H1 (cell line): ENCODE results near the gene ADPRH. TPM values are rescaled to one million over a fixed set of nuclear protein-coding genes. Genes with fewer than 3 reads are reported as not detected.

Experiments used
- CTCF ChIA-PET: fragments of 300-600 bp; sonication (Branson Sonifier 250); formaldehyde crosslinking; loops from one replicate; lab custom pipeline; 2021; ENCODE audit not compliant: partially characterized antibody; lab: Charles Lee
- POLR2A ChIA-PET: fragments of 300-600 bp; sonication (Branson Sonifier 250); formaldehyde crosslinking; loops from one replicate; lab custom pipeline; 2021; ENCODE audit warnings: inconsistent platforms; ENCODE audit not compliant: partially characterized antibody; lab: Charles Lee
- DNase-seq, 2 experiments: peaks; one replicate each; pipeline versions ENCODE4 v3.0.0 to v3.0.0-alpha.2; 2010 to 2022; ENCODE audit warnings: low spot score in 2 of 2, low read depth in 1 of 2, mixed read lengths in 1 of 2
- FAIRE-seq: peaks from 2 replicates; lab custom pipeline; 2011; peaks lifted over from hg19 to GRCh38; lab: Jason Lieb, UNC
- H2AFZ ChIP-seq: 2 replicates; pipeline ENCODE4 v1.8.1; 2012; ENCODE audit warnings: low read length, inconsistent platforms
- H2AK5ac ChIP-seq: 2 replicates; pipeline ENCODE4 v1.6.1; 2013; ENCODE audit warnings: low read depth, low read length
- H2BK120ac ChIP-seq: replicated peaks from 2 replicates; pipeline ENCODE3; 2013; ENCODE audit warnings: low read depth, low read length, inconsistent platforms
- H2BK12ac ChIP-seq: 2 replicates; pipeline ENCODE4 v1.6.1; 2013; ENCODE audit warnings: low read depth, low read length
- H2BK15ac ChIP-seq: 2 replicates; pipeline ENCODE4 v1.6.1; 2013; ENCODE audit warnings: low read length
- H2BK20ac ChIP-seq: 2 replicates; pipeline ENCODE4 v1.6.1; 2013; ENCODE audit warnings: low read length
- H2BK5ac ChIP-seq: 2 replicates; pipeline ENCODE4 v1.6.1; 2013; ENCODE audit warnings: low read depth, low read length
- H3K14ac ChIP-seq: 2 replicates; pipeline ENCODE4 v1.6.1; 2013; ENCODE audit warnings: inconsistent platforms; ENCODE audit not compliant: insufficient read length
- H3K18ac ChIP-seq: 2 replicates; pipeline ENCODE4 v1.6.1; 2013; ENCODE audit warnings: low read length; ENCODE audit errors: extremely low read depth
- H3K23ac ChIP-seq: 2 replicates; pipeline ENCODE4 v1.6.1; 2013; ENCODE audit warnings: inconsistent platforms; ENCODE audit not compliant: insufficient read length
- H3K23me2 ChIP-seq: 2 replicates; pipeline ENCODE4 v1.6.1; 2013; ENCODE audit warnings: low read depth, low read length
- H3K27ac ChIP-seq: 2 replicates; pipeline ENCODE4 v1.6.1; 2011; ENCODE audit warnings: low read depth, low read length, inconsistent platforms
- H3K27me3 ChIP-seq, 4 experiments: replicated peaks in 1 of 4; 1 replicate in 1 of 4; 2 replicates in 3 of 4; pipeline versions ENCODE4 v1.6.1 to v1.8.1; 2011 to 2013; ENCODE audit warnings: low read length in 3 of 4, mild to moderate bottlenecking in 3 of 4, inconsistent platforms in 2 of 4, mixed read lengths in 2 of 4, moderate library complexity in 1 of 4; ENCODE audit not compliant: control insufficient read depth in 3 of 4, insufficient read depth in 3 of 4; ENCODE audit errors: extremely low read depth in 1 of 4
- H3K36me3 ChIP-seq, 4 experiments: 2 replicates each; pipeline versions ENCODE4 v1.6.1 to v1.8.1; 2011 to 2013; ENCODE audit warnings: mild to moderate bottlenecking in 4 of 4, low read length in 3 of 4, moderate library complexity in 2 of 4, control low read depth in 1 of 4, inconsistent platforms in 1 of 4; ENCODE audit not compliant: insufficient read depth in 4 of 4, control insufficient read depth in 2 of 4
- H3K4ac ChIP-seq: replicated peaks from 2 replicates; pipeline ENCODE3; 2013; ENCODE audit warnings: low read length, low read depth, mixed read lengths, inconsistent platforms; ENCODE audit not compliant: insufficient read length
- H3K4me1 ChIP-seq, 4 experiments: replicated peaks in 1 of 4; 1 replicate in 1 of 4; 2 replicates in 3 of 4; pipeline versions ENCODE4 v1.6.1 to v1.8.1; 2011 to 2013; ENCODE audit warnings: low read length in 3 of 4, inconsistent platforms in 2 of 4, mixed read lengths in 1 of 4; ENCODE audit not compliant: insufficient read depth in 4 of 4, control insufficient read depth in 3 of 4
- H3K4me2 ChIP-seq, 2 experiments: 2 replicates each; pipeline versions ENCODE4 v1.6.1 to v1.8.1; 2011 to 2013; ENCODE audit warnings: low read depth in 2 of 2, low read length in 2 of 2, control low read depth in 1 of 2, inconsistent platforms in 1 of 2, mild to moderate bottlenecking in 1 of 2; ENCODE audit not compliant: insufficient read depth in 1 of 2
- H3K4me3 ChIP-seq, 4 experiments: fragments of 200-600, 300-600 bp in 1 of 4; sonication (generic), shearing (Covaris generic), sonication (Bioruptor Twin) in 1 of 4; 2 replicates each; pipeline versions ENCODE4 v1.5.1 to v1.8.1; 2011 to 2016; ENCODE audit warnings: low read length in 4 of 4, low read depth in 3 of 4, control low read depth in 2 of 4, inconsistent platforms in 2 of 4, mild to moderate bottlenecking in 2 of 4, mixed read lengths in 1 of 4, moderate library complexity in 1 of 4; ENCODE audit not compliant: insufficient read depth in 2 of 4; ENCODE audit errors: extremely low read depth in 1 of 4
- H3K56ac ChIP-seq: replicated peaks from 2 replicates; pipeline ENCODE3; 2013; ENCODE audit warnings: low read depth, mild to moderate bottlenecking, mixed read lengths, low read length, inconsistent platforms; ENCODE audit not compliant: insufficient read length
- H3K79me1 ChIP-seq: 2 replicates; pipeline ENCODE4 v1.6.1; 2013; ENCODE audit warnings: low read depth, low read length, control low read depth
- H3K79me2 ChIP-seq, 2 experiments: 2 replicates each; pipeline versions ENCODE4 v1.6.1 to v1.8.1; 2012 to 2013; ENCODE audit warnings: low read length in 2 of 2, mild to moderate bottlenecking in 2 of 2, inconsistent platforms in 1 of 2; ENCODE audit not compliant: insufficient read depth in 2 of 2, control insufficient read depth in 1 of 2
- H3K9ac ChIP-seq, 4 experiments: replicated peaks in 1 of 4; 1 replicate in 1 of 4; 2 replicates in 3 of 4; pipeline versions ENCODE4 v1.6.1 to v1.8.1; 2011 to 2013; ENCODE audit warnings: low read depth in 3 of 4, low read length in 3 of 4, control low read depth in 2 of 4, mild to moderate bottlenecking in 2 of 4, moderate library complexity in 2 of 4, inconsistent platforms in 1 of 4; ENCODE audit errors: extremely low read depth in 1 of 4
- H3K9me3 ChIP-seq, 2 experiments: 2 replicates each; pipeline versions ENCODE4 v1.6.1 to v1.8.1; 2012 to 2013; ENCODE audit warnings: mild to moderate bottlenecking in 2 of 2, moderate library complexity in 2 of 2, control low read depth in 1 of 2, inconsistent platforms in 1 of 2, low read depth in 1 of 2, low read length in 1 of 2, mixed read lengths in 1 of 2; ENCODE audit not compliant: insufficient read depth in 2 of 2
- H4K20me1 ChIP-seq, 2 experiments: replicated peaks in 1 of 2; 2 replicates each; pipeline versions ENCODE3 to v1.8.1; 2011 to 2013; ENCODE audit warnings: inconsistent platforms in 2 of 2, low read length in 2 of 2, mild to moderate bottlenecking in 1 of 2; ENCODE audit not compliant: insufficient read depth in 2 of 2, control insufficient read depth in 1 of 2
- H4K5ac ChIP-seq: 2 replicates; pipeline ENCODE4 v1.6.1; 2013; ENCODE audit warnings: low read length, low read depth, mixed read lengths, inconsistent platforms; ENCODE audit not compliant: insufficient read length
- H4K8ac ChIP-seq: 2 replicates; pipeline ENCODE4 v1.8.0; 2013; ENCODE audit warnings: mild to moderate bottlenecking, moderate library complexity, low read length, inconsistent platforms; ENCODE audit not compliant: insufficient read depth; ENCODE audit errors: extremely low read depth
- H4K91ac ChIP-seq: replicated peaks from 2 replicates; pipeline ENCODE3; 2013; ENCODE audit warnings: low read length, mixed read lengths, inconsistent platforms; ENCODE audit not compliant: insufficient read length
- SAP30 ChIP-seq: fragments of 300-600 bp; sonication (generic); IDR thresholded peaks from 2 replicates; pipeline ENCODE4 v1.7.1; 2012; ENCODE audit warnings: low read length, moderate library complexity, mild to moderate bottlenecking, inconsistent platforms; ENCODE audit not compliant: insufficient read depth, insufficient replicate concordance
- WGBS, 2 experiments: shearing (Covaris generic) in 1 of 2; methylation state at CpG; one replicate each; pipeline versions ENCODE4 v1.1.6 to v1.1.7; 2013 to 2015; ENCODE audit warnings: low lambda C conversion rate in 2 of 2, mixed read lengths in 2 of 2, inconsistent platforms in 1 of 2, low coverage in 1 of 2, missing lambda C conversion rate in 1 of 2; ENCODE audit not compliant: insufficient replicate concordance in 2 of 2, insufficient coverage in 1 of 2, insufficient read length in 1 of 2; ENCODE audit errors: extremely low coverage in 1 of 2, missing lambda C conversion rate in 1 of 2; 5-methylcytosine and 5-hydroxymethylcytosine counted together
- polyA plus RNA-seq, 7 experiments: library from polyadenylated mRNA; depleted of rRNA in 3 of 7; stranded (reverse) in 5 of 7; unstranded in 2 of 7; fragments of >200 nt in 5 of 7; fragments of 200-250 nt in 2 of 7; gene quantifications; 1 replicate in 5 of 7; 2 replicates in 1 of 7; 4 replicates in 1 of 7; pipeline versions ENCODE4 v1.2.1 to v1.2.3, GENCODE V29; 2011 to 2013; ENCODE audit warnings: missing spikeins in 2 of 7, mixed read lengths in 2 of 7
- total RNA-seq: library from RNA; stranded (reverse); fragmentation: NEBNext Ultra II Directional; extraction: Animal tissue kit (Norgen Biotek cat#: 25700); gene quantifications from 2 replicates; pipeline ENCODE4 v1.2.1, GENCODE V29; 2021

ADPRH gene
- total and polyA plus RNA-seq, 2 of the 8 experiments (the other 6 are each of a cell fraction or from before 2014, with no cell fraction given) = 2.6 to 4.2 TPM

DNA sequence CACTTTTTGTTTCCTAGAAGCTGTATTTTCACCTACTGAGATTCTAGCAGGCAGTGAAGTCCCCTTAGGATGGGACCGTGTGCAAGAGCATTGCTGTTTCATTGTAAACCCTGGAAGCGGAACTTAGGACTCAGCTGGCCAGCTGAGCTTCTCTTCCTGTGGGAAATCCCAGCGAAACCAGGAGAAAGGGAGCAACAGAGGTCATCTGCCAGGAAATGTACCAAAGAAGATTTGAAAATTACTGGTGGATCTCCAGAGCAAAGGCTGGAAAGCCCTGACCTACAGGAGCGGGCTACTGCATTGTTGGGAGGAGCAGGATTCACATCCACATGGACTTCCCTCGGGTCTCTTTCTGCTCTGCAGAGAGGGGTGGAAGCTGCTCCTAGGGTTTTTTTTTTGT lies 7.6 kb upstream of the ADPRH start:
- H2BK5ac ChIP-seq = no peak overlapping the region
- no peak overlapping the region for H3K14ac ChIP-seq
- H3K79me2 ChIP-seq = no peaks in the 10 kb centered on the region
- no peaks in the 10 kb centered on the region for H3K9me3 ChIP-seq
- H2AK5ac ChIP-seq = no peak overlapping the region
- H3K27ac ChIP-seq = no peak overlapping the region
- H4K20me1 ChIP-seq = no peaks in the 10 kb centered on the region
- POLR2A ChIA-PET = no interaction called here
- H3K23ac ChIP-seq = no peak overlapping the region
- H3K18ac ChIP-seq = no peak overlapping the region
- no peak overlapping the region for H3K9ac ChIP-seq
- whole genome bisulfite sequencing, 2 experiments = 65% methylated on average over 5 of the region's 5 CpGs; no CpG with 5 or more reads in 1 of the 2 experiments
- FAIRE-seq = no peak
- no peak overlapping the region for H3K4ac ChIP-seq
- H3K27me3 ChIP-seq = no peaks in the 10 kb centered on the region
- H2AFZ ChIP-seq = no peak overlapping the region
- no peak overlapping the region for H2BK15ac ChIP-seq
- CTCF ChIA-PET = interaction anchor here (1.0 to 1.7 kb wide), 3 partner anchors 11 to 119 kb away, joined by 3 read pairs; no protein-coding TSS in a partner anchor
- no peaks in the 10 kb centered on the region for H3K4me1 ChIP-seq
- no peaks in the 10 kb centered on the region for H3K23me2 ChIP-seq
- no peak overlapping the region for H2BK120ac ChIP-seq
- H3K4me2 ChIP-seq = no peak overlapping the region
- no peak overlapping the region for H4K5ac ChIP-seq
- H3K79me1 ChIP-seq = no peaks in the 10 kb centered on the region
- no peak overlapping the region for H2BK20ac ChIP-seq
- DNase-seq = no peak
- H3K56ac ChIP-seq = no peak overlapping the region
- no peaks in the 10 kb centered on the region for H3K36me3 ChIP-seq
- H4K8ac ChIP-seq = peak overlapping the region; percentile 25; the same call in 1 of the 2 replicates
- H3K4me3 ChIP-seq = no peak overlapping the region
- no peak overlapping the region for H4K91ac ChIP-seq
- H2BK12ac ChIP-seq = no peak overlapping the region
- no peak for TF ChIP-seq SAP30
